ENCODE results near the gene ME1.

DNA sequence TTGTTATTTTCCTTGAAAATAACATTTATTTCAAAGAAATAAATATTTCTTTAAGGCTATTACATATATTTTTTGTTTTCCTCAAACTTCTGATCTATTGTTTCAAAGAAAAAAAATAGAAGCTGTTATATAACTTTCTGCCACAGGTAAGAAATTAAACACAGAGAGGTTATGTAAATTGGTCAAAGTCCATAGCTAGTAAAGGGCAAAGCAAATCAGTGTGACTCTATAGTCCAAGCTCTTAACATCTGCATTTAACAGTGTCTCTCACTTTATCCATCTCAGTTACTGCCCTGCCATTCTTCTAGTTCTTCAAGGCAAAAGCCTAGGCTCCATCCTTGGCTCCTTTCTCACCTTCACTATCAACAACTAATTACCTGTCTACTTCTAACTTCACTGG, 180.6 kb downstream of the ME1 start:
- TF ChIP-seq, protein P1, sequence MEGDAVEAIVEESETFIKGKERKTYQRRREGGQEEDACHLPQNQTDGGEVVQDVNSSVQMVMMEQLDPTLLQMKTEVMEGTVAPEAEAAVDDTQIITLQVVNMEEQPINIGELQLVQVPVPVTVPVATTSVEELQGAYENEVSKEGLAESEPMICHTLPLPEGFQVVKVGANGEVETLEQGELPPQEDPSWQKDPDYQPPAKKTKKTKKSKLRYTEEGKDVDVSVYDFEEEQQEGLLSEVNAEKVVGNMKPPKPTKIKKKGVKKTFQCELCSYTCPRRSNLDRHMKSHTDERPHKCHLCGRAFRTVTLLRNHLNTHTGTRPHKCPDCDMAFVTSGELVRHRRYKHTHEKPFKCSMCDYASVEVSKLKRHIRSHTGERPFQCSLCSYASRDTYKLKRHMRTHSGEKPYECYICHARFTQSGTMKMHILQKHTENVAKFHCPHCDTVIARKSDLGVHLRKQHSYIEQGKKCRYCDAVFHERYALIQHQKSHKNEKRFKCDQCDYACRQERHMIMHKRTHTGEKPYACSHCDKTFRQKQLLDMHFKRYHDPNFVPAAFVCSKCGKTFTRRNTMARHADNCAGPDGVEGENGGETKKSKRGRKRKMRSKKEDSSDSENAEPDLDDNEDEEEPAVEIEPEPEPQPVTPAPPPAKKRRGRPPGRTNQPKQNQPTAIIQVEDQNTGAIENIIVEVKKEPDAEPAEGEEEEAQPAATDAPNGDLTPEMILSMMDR (IDR thresholded peaks at IDR 0.05) = no peak
- TF ChIP-seq POLR2A (IDR thresholded peaks at IDR 0.05) (no peak), EP300 (IDR thresholded peaks at IDR 0.05) (no peak)
